Esophagus muscularis mucosa (tissue), 4 donors: ENCODE data around the gene TGFBRAP1. TPM values are rescaled to one million over a fixed set of nuclear protein-coding genes. Genes with fewer than 3 reads are reported as not detected.

Source experiments
- DNase-seq: peaks from one replicate; pipeline ENCODE4 v3.0.0-alpha.2; 2017; ENCODE audit errors: extremely low spot score
- H3K27ac ChIP-seq, 4 donors: fragments of 200-600 bp; sonication (generic); replicated peaks in 1 of 4; 1 replicate in 3 of 4; 2 replicates in 1 of 4; pipeline ENCODE4 v1.5.1; 2016 to 2019; ENCODE audit warnings: mild to moderate bottlenecking in 1 of 4
- H3K27me3 ChIP-seq, 4 donors: fragments of 200-600 bp; sonication (generic); one replicate each; pipeline versions ENCODE4 v1.5.1 to v1.6.0; 2016 to 2019
- H3K36me3 ChIP-seq, 4 donors: fragments of 200-600 bp; sonication (generic); one replicate each; pipeline ENCODE4 v1.5.1; 2016 to 2019
- H3K4me1 ChIP-seq, 4 donors: fragments of 200-600 bp; sonication (generic); one replicate each; pipeline ENCODE4 v1.5.1; 2016 to 2019
- H3K4me3 ChIP-seq, 4 donors: fragments of 200-600 bp; sonication (generic); 1 replicate in 2 of 4; 2 replicates in 2 of 4; pipeline ENCODE4 v1.5.1; 2016 to 2019; ENCODE audit warnings: mild to moderate bottlenecking in 4 of 4, moderate library complexity in 1 of 4
- H3K9me3 ChIP-seq, 4 donors: fragments of 200-600 bp; sonication (generic); 1 replicate in 3 of 4; 2 replicates in 1 of 4; pipeline ENCODE4 v1.5.1; 2016 to 2019
- CTCF ChIP-seq, 3 experiments: fragments of 200-600 bp in 2 of 3; fragments of 450-650 bp in 1 of 3; sonication (generic) in 2 of 3; IDR thresholded peaks; one replicate each; pipeline ENCODE4 v1.5.1; 2017 to 2019; ENCODE audit warnings: antibody characterized with exemption in 3 of 3, mild to moderate bottlenecking in 2 of 3, moderate library complexity in 1 of 3
- EP300 ChIP-seq: sonication (generic); formaldehyde crosslinking; IDR thresholded peaks from one replicate; pipeline ENCODE4 v1.6.1; 2017; ENCODE audit warnings: antibody characterized with exemption
- POLR2A ChIP-seq: fragments of 450-650 bp; IDR thresholded peaks from one replicate; pipeline ENCODE4 v1.6.1; 2017; ENCODE audit warnings: antibody characterized with exemption, moderate library complexity, mild to moderate bottlenecking, low read depth
- POLR2AphosphoS5 ChIP-seq, 2 donors: sonication (generic); formaldehyde crosslinking; IDR thresholded peaks; one replicate each; pipeline ENCODE4 v1.6.1; 2017; ENCODE audit warnings: antibody characterized with exemption in 2 of 2
- WGBS: methylation state at CpG from one replicate; pipeline ENCODE4 v1.1.5; 2018; 5-methylcytosine and 5-hydroxymethylcytosine counted together
- intact Hi-C: fragments of 100-400 bp; cut with DNase I; formaldehyde crosslinking; loops from one replicate; pipeline ENCODE4 v1.15.1; 2023
- total RNA-seq, 4 donors: library from RNA; depleted of rRNA; stranded (reverse); fragments of >200 nt; gene quantifications; one replicate each; pipeline versions ENCODE4 v1.1.0 to v1.2.1, GENCODE V29; 2016

The TGFBRAP1 gene
- total RNA-seq, 4 donors from 2014 or later = 20.8 to 34.4 (median 27.9) TPM

GRCh38 chr2:105373344-105373781 is 43.8 kb upstream of the TGFBRAP1 start:
- WGBS = 50% methylated on average over 9 of the region's 9 CpGs
- peaks cover 69 to 82% (median 79%) of the 10 kb centered on the region in 4 donors for H3K4me1 ChIP-seq
- no peaks in the 10 kb centered on the region for H3K27me3 ChIP-seq
- peak; percentile 69 to 76 for TF ChIP-seq POLR2AphosphoS5 (IDR thresholded peaks at IDR 0.05)
- no peak for TF ChIP-seq EP300
- no peak for TF ChIP-seq POLR2A
- H3K9me3 ChIP-seq = no peaks in the 10 kb centered on the region
- no peak overlapping the region for H3K4me3 ChIP-seq
- H3K27ac ChIP-seq = peak overlapping the region; percentile 57 to 74 (median 60)
- intact Hi-C loops = no loop called here
- no peak for DNase-seq
- peaks cover 0 to 61% (median 21%) of the 10 kb centered on the region in 4 donors for H3K36me3 ChIP-seq

- no peaks in the 10 kb centered on the region for H3K27me3 ChIP-seq
- 77% methylated on average over 4 of the region's 4 CpGs for WGBS
- peaks cover 60 to 69% (median 67%) of the 10 kb centered on the region in 4 donors for H3K4me1 ChIP-seq
- no peak for TF ChIP-seq POLR2AphosphoS5 (IDR thresholded peaks at IDR 0.05)
- no peak for TF ChIP-seq POLR2A
- no peak for TF ChIP-seq CTCF (IDR thresholded peaks at IDR 0.05)
- TF ChIP-seq EP300 = no peak
- no peaks in the 10 kb centered on the region for H3K9me3 ChIP-seq
- H3K4me3 ChIP-seq = no peak overlapping the region
- H3K27ac ChIP-seq = peak overlapping the region in 1 of 4 donors; percentile 57
- H3K36me3 ChIP-seq = peaks cover under 1 to 72% (median 28%) of the 10 kb centered on the region in 4 donors
- intact Hi-C loops = no loop called here
- no peak for DNase-seq
Observed at GRCh38 chr2:105371810-105372209, 42.3 kb upstream of the TGFBRAP1 start.

GRCh38 chr2:105371156-105371555 is 41.6 kb upstream of the TGFBRAP1 start:
- Histone ChIP-seq H3K27ac (peak overlapping the region in 1 of 4 donors; percentile 57), H3K4me1 (peaks cover 55 to 62% (median 61%) of the 10 kb centered on the region in 4 donors), H3K27me3 (no peaks in the 10 kb centered on the region), H3K9me3 (no peaks in the 10 kb centered on the region), H3K36me3 (peaks cover 7 to 78% (median 34%) of the 10 kb centered on the region in 4 donors), H3K4me3 (no peak overlapping the region)
- DNase-seq = no peak
- TF ChIP-seq POLR2AphosphoS5 (IDR thresholded peaks at IDR 0.05) (no peak), CTCF (IDR thresholded peaks at IDR 0.05) (no peak), POLR2A (no peak), EP300 (no peak)
- intact Hi-C loops = no loop called here
- WGBS = 87% methylated on average over 10 of the region's 10 CpGs

- H3K4me3 ChIP-seq = no peak overlapping the region
- intact Hi-C loops = loop anchor here (2.0 kb wide), 1 partner anchor 149 kb away; no protein-coding TSS in a partner anchor
- peaks cover 44 to 51% (median 50%) of the 10 kb centered on the region in 4 donors for H3K4me1 ChIP-seq
- TF ChIP-seq POLR2A (no peak), EP300 (no peak), CTCF (IDR thresholded peaks at IDR 0.05) (peak; percentile 87 to 93 (median 91)), POLR2AphosphoS5 (IDR thresholded peaks at IDR 0.05) (peak in 1 of 2 donors; percentile 42)
- H3K27me3 ChIP-seq = no peaks in the 10 kb centered on the region
- H3K27ac ChIP-seq = no peak overlapping the region
- 50% methylated on average over 26 of the region's 30 CpGs for WGBS
- peaks cover 13 to 85% (median 45%) of the 10 kb centered on the region in 4 donors for H3K36me3 ChIP-seq
- no peak for DNase-seq
- H3K9me3 ChIP-seq = no peaks in the 10 kb centered on the region
Observed at GRCh38 chr2:105369777-105370690, 40.5 kb upstream of the TGFBRAP1 start.
